ENCODE results near the gene C5orf63. TPM values are rescaled to one million over a fixed set of nuclear protein-coding genes. Genes with fewer than 3 reads are reported as not detected.

Gene C5orf63
- total RNA-seq, 1 donor from 2014 or later, result 1.5 TPM

- H3K27ac ChIP-seq, result no peak overlapping the region
These were observed 62.1 kb downstream of the C5orf63 start for GRCh38 chr5:127011153-127011552.

GRCh38 chr5:127010362-127010761 lies 62.9 kb downstream of the C5orf63 start:
- Histone ChIP-seq H3K79me2 (ENCODE audit: low read depth) (no peaks in the 10 kb centered on the region), H3K36me3 (no peaks in the 10 kb centered on the region), H3K4me2 (no peak overlapping the region), H3K9me3 (ENCODE audit: low read depth) (no peaks in the 10 kb centered on the region), H2AFZ (replicated peaks) (no peak overlapping the region), H3F3A (ENCODE audit: low read depth) (no peaks in the 10 kb centered on the region), H3K9ac (no peak overlapping the region), H3K27me3 (no peaks in the 10 kb centered on the region), H3K4me1 (no peaks in the 10 kb centered on the region), H3K27ac (no peak overlapping the region), H4K20me1 (ENCODE audit: low read depth) (no peaks in the 10 kb centered on the region), H3K4me3 (no peak overlapping the region)
- Mint-ChIP-seq H3K4me1 (no peaks in the 10 kb centered on the region), H3K27ac (no peak overlapping the region), H3K9me3 (no peaks in the 10 kb centered on the region), H3K4me3 (no peak overlapping the region), H3K36me3 (no peaks in the 10 kb centered on the region), H3K27me3 (ENCODE audit: insufficient read depth, low read depth) (no peaks in the 10 kb centered on the region)
- TF ChIP-seq EZH2 (IDR thresholded peaks at IDR 0.05), result no peak
- TF ChIP-seq EZH2phosphoT487 (IDR thresholded peaks at IDR 0.05), result no peak
- no peak for TF ChIP-seq CTCF (IDR thresholded peaks at IDR 0.05)
- no peak for DNase-seq (ENCODE audit: low spot score)

More at GRCh38 chr5:127011153-127011552, 62.1 kb downstream of the C5orf63 start:
- no peaks in the 10 kb centered on the region for H3K4me1 ChIP-seq
- H3K9me3 Mint-ChIP-seq, result no peaks in the 10 kb centered on the region
- H3K27me3 Mint-ChIP-seq (ENCODE audit: insufficient read depth, low read depth), result no peaks in the 10 kb centered on the region
- H2AFZ ChIP-seq (replicated peaks), result no peak overlapping the region
- no peak overlapping the region for H3K9ac ChIP-seq
- H3K27ac Mint-ChIP-seq, result no peak overlapping the region
- no peaks in the 10 kb centered on the region for H3K4me1 Mint-ChIP-seq
- TF ChIP-seq CTCF (IDR thresholded peaks at IDR 0.05), result no peak
- H3K4me2 ChIP-seq, result no peak overlapping the region
- H3K4me3 Mint-ChIP-seq, result no peak overlapping the region
- H3K9me3 ChIP-seq (ENCODE audit: low read depth), result no peaks in the 10 kb centered on the region
- DNase-seq (ENCODE audit: low spot score), result no peak
- H3F3A ChIP-seq (ENCODE audit: low read depth), result no peaks in the 10 kb centered on the region
- no peaks in the 10 kb centered on the region for H4K20me1 ChIP-seq (ENCODE audit: low read depth)
- no peak overlapping the region for H3K4me3 ChIP-seq
- H3K27me3 ChIP-seq, result no peaks in the 10 kb centered on the region
- H3K36me3 Mint-ChIP-seq, result no peaks in the 10 kb centered on the region
- no peaks in the 10 kb centered on the region for H3K79me2 ChIP-seq (ENCODE audit: low read depth)
- H3K36me3 ChIP-seq, result no peaks in the 10 kb centered on the region

- Histone ChIP-seq H3K27me3 (no peaks in the 10 kb centered on the region), H3K9ac (no peak overlapping the region), H2AFZ (replicated peaks) (no peak overlapping the region), H3K4me1 (no peaks in the 10 kb centered on the region), H3K9me3 (ENCODE audit: low read depth) (no peaks in the 10 kb centered on the region), H3K4me3 (no peak overlapping the region), H3K79me2 (ENCODE audit: low read depth) (no peaks in the 10 kb centered on the region), H3F3A (ENCODE audit: low read depth) (no peaks in the 10 kb centered on the region), H4K20me1 (ENCODE audit: low read depth) (no peaks in the 10 kb centered on the region), H3K4me2 (no peak overlapping the region), H3K36me3 (no peaks in the 10 kb centered on the region), H3K27ac (no peak overlapping the region)
- no peaks in the 10 kb centered on the region for H3K36me3 Mint-ChIP-seq
- no peaks in the 10 kb centered on the region for H3K27me3 Mint-ChIP-seq (ENCODE audit: insufficient read depth, low read depth)
- H3K4me1 Mint-ChIP-seq, result no peaks in the 10 kb centered on the region
- TF ChIP-seq CTCF (IDR thresholded peaks at IDR 0.05), result no peak
- no peak for TF ChIP-seq EZH2 (IDR thresholded peaks at IDR 0.05)
- TF ChIP-seq EZH2phosphoT487 (IDR thresholded peaks at IDR 0.05), result no peak
- H3K27ac Mint-ChIP-seq, result no peak overlapping the region
- H3K4me3 Mint-ChIP-seq, result no peak overlapping the region
- H3K9me3 Mint-ChIP-seq, result no peaks in the 10 kb centered on the region
- DNase-seq (ENCODE audit: low spot score), result no peak
These were observed 63.5 kb downstream of the C5orf63 start for GRCh38 chr5:127009784-127010183.

All from neural progenitor cell (in vitro differentiated cells).